Natural killer cell (primary cell): ENCODE data around the gene CADM4. TPM values are rescaled to one million over a fixed set of nuclear protein-coding genes. Genes with fewer than 3 reads are reported as not detected.

ENCODE experiments used
- ATAC-seq, 3 donors: fragments of 150-1000 bp in 2 of 3; fragments of 200-7000 bp in 1 of 3; cut with Tn5 transposase; 1 replicate in 1 of 3; 2 replicates in 2 of 3; pipeline ENCODE4 v1.10.0; 2021; ENCODE audit warnings: mild to moderate bottlenecking in 2 of 3, moderate library complexity in 2 of 3
- DNase-seq, 2 donors: peaks; one replicate each; pipeline versions ENCODE4 v3.0.0 to v3.0.0-alpha.2; 2013 to 2021; ENCODE audit warnings: mixed read lengths in 1 of 2
- H3K27ac ChIP-seq: one replicate; pipeline ENCODE4 v1.5.1; 2013; ENCODE audit warnings: mild to moderate bottlenecking, low read length
- H3K27me3 ChIP-seq: one replicate; pipeline ENCODE4 v1.6.1; 2013; ENCODE audit warnings: low read length; ENCODE audit not compliant: control insufficient read depth, insufficient read depth
- H3K36me3 ChIP-seq: one replicate; pipeline ENCODE4 v1.6.1; 2013; ENCODE audit warnings: low read length; ENCODE audit not compliant: control insufficient read depth, insufficient read depth
- H3K4me1 ChIP-seq: one replicate; pipeline ENCODE4 v1.6.1; 2013; ENCODE audit warnings: low read length; ENCODE audit not compliant: control insufficient read depth, insufficient read depth
- H3K4me3 ChIP-seq: one replicate; pipeline ENCODE4 v1.5.1; 2013; ENCODE audit warnings: low read length
- H3K9me3 ChIP-seq: one replicate; pipeline ENCODE4 v1.6.1; 2013; ENCODE audit warnings: low read length; ENCODE audit not compliant: control insufficient read depth, insufficient read depth
- H3K27ac Mint-ChIP-seq, 2 donors: one replicate each; pipeline ENCODE4 v1.8.0; 2022; ENCODE audit warnings: mild to moderate bottlenecking in 2 of 2, mixed read lengths in 2 of 2, moderate library complexity in 1 of 2
- H3K27me3 Mint-ChIP-seq, 2 donors: one replicate each; pipeline ENCODE4 v1.8.0; 2022; ENCODE audit warnings: low read depth in 2 of 2, mixed read lengths in 2 of 2
- H3K36me3 Mint-ChIP-seq: one replicate; pipeline ENCODE4 v1.8.0; 2022; ENCODE audit warnings: mixed read lengths
- H3K4me1 Mint-ChIP-seq, 2 donors: one replicate each; pipeline ENCODE4 v1.8.0; 2022; ENCODE audit warnings: mixed read lengths in 2 of 2
- H3K4me3 Mint-ChIP-seq: one replicate; pipeline ENCODE4 v1.8.0; 2022; ENCODE audit warnings: mild to moderate bottlenecking, moderate library complexity, mixed read lengths
- H3K9me3 Mint-ChIP-seq, 2 donors: one replicate each; pipeline ENCODE4 v1.8.0; 2022; ENCODE audit warnings: mixed read lengths in 2 of 2
- CTCF ChIP-seq: fragments of 200-600 bp; IDR thresholded peaks from one replicate; pipeline ENCODE4 v1.8.0; 2022; ENCODE audit warnings: antibody characterized with exemption
- WGBS: methylation state at CpG from one replicate; pipeline ENCODE4 v1.1.7; 2013; ENCODE audit warnings: missing lambda C conversion rate; ENCODE audit not compliant: insufficient coverage; 5-methylcytosine and 5-hydroxymethylcytosine counted together
- intact Hi-C: fragments of 100-400 bp; cut with micrococcal nuclease; formaldehyde crosslinking; loops from one replicate; pipeline ENCODE4 v1.14.2; 2022
- total RNA-seq, 4 donors: library from RNA; stranded (reverse); fragments of 120-200 nt in 1 of 4; gene quantifications; one replicate each; pipeline versions ENCODE4 v1.2.3 to v1.2.4, GENCODE V29; 2013 to 2022

Gene CADM4, protein sequence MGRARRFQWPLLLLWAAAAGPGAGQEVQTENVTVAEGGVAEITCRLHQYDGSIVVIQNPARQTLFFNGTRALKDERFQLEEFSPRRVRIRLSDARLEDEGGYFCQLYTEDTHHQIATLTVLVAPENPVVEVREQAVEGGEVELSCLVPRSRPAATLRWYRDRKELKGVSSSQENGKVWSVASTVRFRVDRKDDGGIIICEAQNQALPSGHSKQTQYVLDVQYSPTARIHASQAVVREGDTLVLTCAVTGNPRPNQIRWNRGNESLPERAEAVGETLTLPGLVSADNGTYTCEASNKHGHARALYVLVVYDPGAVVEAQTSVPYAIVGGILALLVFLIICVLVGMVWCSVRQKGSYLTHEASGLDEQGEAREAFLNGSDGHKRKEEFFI
- total RNA-seq: under 1 TPM in 2 of 3 donors, not detected in 1; 0.19 to 0.38 TPM
- 0.56 TPM for total RNA-seq (2013)

DNA sequence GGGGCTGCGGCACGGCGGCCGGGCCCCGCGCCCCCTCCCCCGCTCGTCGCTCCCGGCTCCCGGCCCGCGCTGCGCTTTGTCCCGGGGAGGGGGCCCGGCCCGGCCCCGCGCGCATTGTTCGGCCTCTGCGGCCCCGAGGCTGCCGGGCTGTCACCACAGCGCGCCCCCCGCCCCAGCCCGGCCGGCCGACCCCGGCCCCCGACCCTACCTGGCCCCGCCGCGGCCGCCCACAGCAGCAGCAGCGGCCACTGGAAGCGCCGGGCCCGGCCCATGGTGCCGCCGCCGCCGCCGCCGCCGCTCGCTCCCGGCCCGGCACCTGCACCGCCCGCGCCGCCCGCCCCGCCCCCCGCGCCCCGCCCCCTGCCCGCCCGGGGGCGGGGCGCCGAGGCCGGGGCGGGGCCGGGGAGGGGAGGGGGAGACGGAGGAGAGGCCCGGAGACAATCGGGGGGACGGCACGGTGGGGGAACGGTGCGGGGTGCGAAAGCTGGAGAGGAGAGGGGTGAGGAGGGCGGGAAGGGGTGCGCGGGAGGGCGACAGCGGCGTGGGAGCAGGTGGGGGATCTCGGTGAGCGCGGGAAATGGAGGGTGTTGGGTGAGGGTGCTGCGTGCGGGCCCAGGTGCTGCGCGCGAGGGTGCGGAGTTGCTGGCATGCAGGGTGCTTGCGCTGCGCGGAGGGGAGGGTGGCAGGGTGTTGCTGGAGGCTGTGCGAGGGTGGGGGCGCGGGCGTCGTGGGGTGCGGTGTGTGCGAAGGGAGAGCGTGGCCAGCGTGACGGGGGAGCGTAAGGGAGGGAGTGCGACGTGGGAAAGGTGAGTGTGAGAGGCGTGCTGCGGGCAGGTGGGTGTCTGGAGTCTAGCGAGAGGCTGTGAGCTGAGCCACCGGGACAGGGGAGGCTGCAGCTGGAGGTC is at the start of gene CADM4:
Gene CADM4 (minus strand): TSS at position 332 of the 905 bp plus-strand sequence. CDS start 60 bp downstream, at position 272.
- no peak for TF ChIP-seq CTCF
- H3K4me1 ChIP-seq: peaks cover 15% of the 10 kb centered on the region
- ATAC-seq (peak; percentile 73 to 84 (median 81)), DNase-seq (peak; percentile 30 to 74)
- H3K27ac ChIP-seq: no peak within 1 kb of the TSS
- H3K36me3 Mint-ChIP-seq: no peaks in the 10 kb centered on the region
- no peaks in the 10 kb centered on the region for H3K9me3 ChIP-seq
- H3K27me3 Mint-ChIP-seq: peaks cover 34 to 35% of the 10 kb centered on the region in 2 donors
- H3K4me3 ChIP-seq: peak within 1 kb of the TSS; percentile 42
- H3K4me3 Mint-ChIP-seq: peak within 1 kb of the TSS; percentile 89
- H3K27ac Mint-ChIP-seq: peak within 1 kb of the TSS in 1 of 2 donors; percentile 77
- peaks cover 8 to 19% of the 10 kb centered on the region in 2 donors for H3K4me1 Mint-ChIP-seq
- intact Hi-C loops: no loop called here
- no peaks in the 10 kb centered on the region for H3K36me3 ChIP-seq
- 2% methylated on average over 110 of the region's 110 CpGs for WGBS
- peaks cover 26% of the 10 kb centered on the region for H3K27me3 ChIP-seq
- no peaks in the 10 kb centered on the region for H3K9me3 Mint-ChIP-seq

DNA sequence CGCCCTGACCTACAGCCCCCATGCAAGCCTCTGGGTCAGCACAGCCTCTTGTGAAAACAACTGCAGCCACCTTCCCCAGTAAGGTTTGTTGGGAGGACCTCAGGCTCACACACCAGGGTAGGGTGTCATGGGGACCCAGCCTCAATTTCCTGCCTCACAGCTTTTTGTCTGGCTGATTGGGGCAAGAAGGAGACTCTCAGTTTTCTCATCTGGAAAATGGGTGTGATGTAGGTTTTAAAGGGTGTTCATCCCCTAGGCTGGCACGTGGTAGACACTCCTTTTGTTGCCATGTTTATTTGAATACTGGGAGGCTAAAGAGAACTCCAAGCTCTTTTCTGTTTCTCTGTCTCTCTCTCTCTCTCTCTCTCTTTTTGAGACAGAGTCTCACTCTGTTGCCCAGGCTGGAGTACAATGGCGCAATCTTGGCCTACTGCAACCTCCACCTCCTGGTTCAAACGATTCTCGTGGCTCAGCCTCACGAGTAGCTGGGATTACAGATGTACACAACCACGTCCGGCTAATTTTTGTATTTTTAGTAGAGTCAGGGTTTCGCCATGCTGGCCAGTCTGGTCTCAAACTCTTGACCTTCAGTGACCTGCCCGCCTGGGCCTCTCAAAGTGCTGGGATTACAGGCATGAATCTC is 48.5 kb upstream of the CADM4 start:
- intact Hi-C loops: no loop called here
- peaks cover 6% of the 10 kb centered on the region for H3K36me3 Mint-ChIP-seq
- no peak for DNase-seq
- H3K27me3 ChIP-seq: no peaks in the 10 kb centered on the region
- no peak overlapping the region for H3K27ac Mint-ChIP-seq
- H3K9me3 Mint-ChIP-seq: peaks cover 0 to 5% of the 10 kb centered on the region in 2 donors
- no peak overlapping the region for H3K4me3 ChIP-seq
- ATAC-seq: no peak
- peaks cover 13% of the 10 kb centered on the region for H3K9me3 ChIP-seq
- H3K27ac ChIP-seq: no peak overlapping the region
- H3K4me3 Mint-ChIP-seq: no peak overlapping the region
- no peak for TF ChIP-seq CTCF
- H3K27me3 Mint-ChIP-seq: peaks cover 0 to 5% of the 10 kb centered on the region in 2 donors
- H3K36me3 ChIP-seq: no peaks in the 10 kb centered on the region
- WGBS: 88% methylated on average over 10 of the region's 10 CpGs
- H3K4me1 Mint-ChIP-seq: no peaks in the 10 kb centered on the region
- no peaks in the 10 kb centered on the region for H3K4me1 ChIP-seq

- Mint-ChIP-seq H3K27me3 (peaks cover 0 to 2% of the 10 kb centered on the region in 2 donors), H3K36me3 (peaks cover 6% of the 10 kb centered on the region), H3K4me3 (no peak overlapping the region), H3K4me1 (no peaks in the 10 kb centered on the region), H3K9me3 (peaks cover 0 to 5% of the 10 kb centered on the region in 2 donors), H3K27ac (no peak overlapping the region)
- H3K27ac ChIP-seq: no peak overlapping the region
- ATAC-seq (no peak), DNase-seq (no peak)
- no peaks in the 10 kb centered on the region for H3K27me3 ChIP-seq
- no peak for TF ChIP-seq CTCF
- 90% methylated on average over 1 of the region's 1 CpG for WGBS
- intact Hi-C loops: no loop called here
- H3K36me3 ChIP-seq: no peaks in the 10 kb centered on the region
- H3K4me3 ChIP-seq: no peak overlapping the region
- no peaks in the 10 kb centered on the region for H3K4me1 ChIP-seq
- H3K9me3 ChIP-seq: peaks cover 13% of the 10 kb centered on the region
Measured at GRCh38 chr19:43687660-43687997, 48.0 kb upstream of the CADM4 start.
